GM12878 (cell line): ENCODE results near the gene SUGP1. TPM values are rescaled to one million over a fixed set of nuclear protein-coding genes. Genes with fewer than 3 reads are reported as not detected.

ENCODE experiments used
- ATAC-seq: fragments of 200-7000 bp; cut with Tn5 transposase; 3 replicates; pipeline ENCODE4 v1.9.1; 2020; ENCODE audit warnings: mild to moderate bottlenecking, moderate library complexity
- BruUV-seq: library from RNA; stranded (reverse); fragments of 400-500 nt; replicated peaks from 2 replicates; lab custom pipeline; 2021; lab: Mats Ljungman, UMichigan
- CTCF ChIA-PET: fragments of 300-600 bp; sonication (Branson Sonifier 250); formaldehyde crosslinking; extraction: SDS; loops from one replicate; lab custom pipeline; 2021; ENCODE audit warnings: inconsistent platforms; lab: Yijun Ruan, JAX
- POLR2A ChIA-PET: fragments of 350-600 bp; formaldehyde crosslinking; extraction: SDS; loops from one replicate; lab custom pipeline; 2021; ENCODE audit warnings: inconsistent platforms; lab: Charles Lee
- RAD21 ChIA-PET: fragments of 300-600 bp; sonication (Branson Sonifier 250); formaldehyde crosslinking; loops from one replicate; lab custom pipeline; 2023; ENCODE audit warnings: antibody characterized with exemption; ENCODE audit not compliant: unreplicated experiment; lab: Charles Lee
- SMC1A ChIA-PET: fragments of 300-600 bp; sonication (Branson Sonifier 250); formaldehyde crosslinking; loops from one replicate; lab custom pipeline; 2023; ENCODE audit not compliant: unreplicated experiment, uncharacterized antibody; lab: Charles Lee
- DNase-seq: peaks from one replicate; pipeline ENCODE4 v3.0.0-alpha.2; 2011; ENCODE audit warnings: low read depth, low spot score
- FAIRE-seq: peaks from 3 replicates; lab custom pipeline; 2011; peaks lifted over from hg19 to GRCh38; lab: Jason Lieb, UNC
- H2AFZ ChIP-seq: 2 replicates; pipeline ENCODE4 v1.6.0; 2011; ENCODE audit warnings: low read depth, low read length, control low read depth; ENCODE audit not compliant: control insufficient read depth
- H3K27ac ChIP-seq: 2 replicates; pipeline ENCODE4 v1.5.1; 2011; ENCODE audit warnings: control low read depth; ENCODE audit not compliant: control insufficient read depth, insufficient read depth
- H3K27me3 ChIP-seq, 2 experiments: replicated peaks in 1 of 2; 2 replicates each; pipeline versions ENCODE4 v1.6.0 to v1.6.1; 2011; ENCODE audit warnings: low read length in 1 of 2; ENCODE audit not compliant: control insufficient read depth in 2 of 2, insufficient read depth in 2 of 2
- H3K36me3 ChIP-seq, 2 experiments: 2 replicates each; pipeline ENCODE4 v1.5.1; 2011; ENCODE audit warnings: low read length in 1 of 2; ENCODE audit not compliant: control insufficient read depth in 2 of 2, insufficient read depth in 2 of 2
- H3K4me1 ChIP-seq: 2 replicates; pipeline ENCODE4 v1.6.1; 2011; ENCODE audit warnings: mild to moderate bottlenecking, low read length, moderate library complexity, mixed read lengths; ENCODE audit not compliant: control insufficient read depth, insufficient read depth
- H3K4me2 ChIP-seq: 2 replicates; pipeline ENCODE4 v1.6.0; 2011; ENCODE audit warnings: control low read depth; ENCODE audit not compliant: control insufficient read depth, insufficient read depth
- H3K4me3 ChIP-seq: fragments of 200-600 bp; sonication (generic); 2 replicates; pipeline ENCODE4 v1.5.1; 2016
- H3K79me2 ChIP-seq: 2 replicates; pipeline ENCODE4 v1.6.0; 2011; ENCODE audit warnings: low read length; ENCODE audit not compliant: control insufficient read depth, insufficient read depth
- H3K9ac ChIP-seq: 2 replicates; pipeline ENCODE4 v1.8.0; 2011; ENCODE audit warnings: low read length, control low read depth, mixed read lengths; ENCODE audit not compliant: control insufficient read depth, insufficient read depth
- H3K9me3 ChIP-seq: replicated peaks from 3 replicates; pipeline ENCODE4 v1.5.1; 2011; ENCODE audit warnings: mild to moderate bottlenecking, low read length; ENCODE audit not compliant: control insufficient read depth, insufficient read depth
- H4K20me1 ChIP-seq: 2 replicates; pipeline ENCODE4 v1.6.0; 2011; ENCODE audit not compliant: control insufficient read depth, insufficient read depth
- CEBPB ChIP-seq, 2 experiments: fragments of 150-350 bp in 1 of 2; IDR thresholded peaks; 2 replicates each; pipeline ENCODE4 v1.6.1; 2012 to 2014; ENCODE audit warnings: low read depth in 2 of 2, low read length in 2 of 2, borderline replicate concordance in 1 of 2, inconsistent platforms in 1 of 2
- CEBPZ ChIP-seq: fragments of 150-350 bp; IDR thresholded peaks from 2 replicates; pipeline ENCODE4 v1.6.1; 2016; ENCODE audit warnings: low read depth, low read length
- HDGF ChIP-seq: fragments of 450-650 bp; IDR thresholded peaks from 2 replicates; pipeline ENCODE4 v1.6.1; 2016; ENCODE audit warnings: antibody characterized with exemption
- IKZF1 ChIP-seq: fragments of 450-650 bp; conservative IDR thresholded peaks from 2 replicates; pipeline ENCODE4 v1.6.1; 2017; ENCODE audit warnings: antibody characterized with exemption, mild to moderate bottlenecking
- IRF4 ChIP-seq: IDR thresholded peaks from 2 replicates; pipeline ENCODE4 v1.6.1; 2011; ENCODE audit warnings: low read depth, low read length
- PAX8 ChIP-seq: fragments of 450-650 bp; IDR thresholded peaks from 2 replicates; pipeline ENCODE4 v1.6.1; 2017; ENCODE audit warnings: mild to moderate bottlenecking, moderate library complexity
- RELB ChIP-seq: fragments of 450-650 bp; IDR thresholded peaks from 2 replicates; pipeline ENCODE4 v1.6.1; 2017; ENCODE audit warnings: low read depth, mild to moderate bottlenecking, moderate library complexity
- RFX5 ChIP-seq: IDR thresholded peaks from 2 replicates; pipeline ENCODE4 v1.6.1; 2011; ENCODE audit warnings: low read depth, low read length, improper control_type of control experiment
- SKIL ChIP-seq: fragments of 450-650 bp; IDR thresholded peaks from 2 replicates; pipeline ENCODE4 v1.6.1; 2017; ENCODE audit warnings: mild to moderate bottlenecking, low read depth, inconsistent platforms; ENCODE audit not compliant: poor library complexity, severe bottlenecking
- SREBF2 ChIP-seq: IDR thresholded peaks from 2 replicates; pipeline ENCODE4 v1.6.1; 2012; ENCODE audit warnings: mild to moderate bottlenecking, low read length
- ZNF384 ChIP-seq: IDR thresholded peaks from 2 replicates; pipeline ENCODE4 v1.6.1; 2012; ENCODE audit warnings: low read depth, mild to moderate bottlenecking, low read length, improper control_type of control experiment, borderline replicate concordance
- WGBS: methylation state at CpG from one replicate; pipeline ENCODE4 v1.1.6; 2016; ENCODE audit warnings: low lambda C conversion rate; ENCODE audit not compliant: insufficient replicate concordance, insufficient coverage; ENCODE audit errors: missing lambda C conversion rate; 5-methylcytosine and 5-hydroxymethylcytosine counted together
- in situ Hi-C: fragments of 300-500 bp; cut with MboI; formaldehyde crosslinking; loops from 9 replicates; pipeline ENCODE4 v1.14.3; 2018; ENCODE audit warnings: mixed read lengths
- intact Hi-C: fragments of 100-400 bp; cut with micrococcal nuclease; formaldehyde crosslinking; loops from one replicate; pipeline ENCODE4 v1.14.2; 2022; ENCODE audit not compliant: unreplicated experiment
- polyA plus RNA-seq, 11 experiments: library from polyadenylated mRNA; depleted of rRNA in 4 of 11; unstranded in 6 of 11; stranded (reverse) in 5 of 11; fragments of >200 nt; fragmentation: Nextera tagmentation in 4 of 11; fragmentation: Illumina TruSeq in 1 of 11; extraction: Ambion mirVana in 4 of 11; extraction: Trizol in 1 of 11; gene quantifications; 1 replicate in 1 of 11; 2 replicates in 10 of 11; pipeline versions ENCODE4 v1.2.1 to v1.2.3, GENCODE V29; 2011 to 2016; ENCODE audit warnings: inconsistent platforms in 2 of 11, missing spikeins in 2 of 11, low read depth in 1 of 11
- total RNA-seq, 4 experiments: library from RNA; depleted of rRNA in 3 of 4; stranded (reverse); fragments of >200 nt in 3 of 4; fragmentation: Illumina TruSeq in 1 of 4; extraction: Trizol in 1 of 4; gene quantifications; 2 replicates each; pipeline versions ENCODE4 v1.2.1 to v1.2.3, GENCODE V29; 2013 to 2021
- TF ChIP-seq, protein P1 (sequence below): fragments of 450-650 bp; IDR thresholded peaks from 2 replicates; pipeline ENCODE4 v1.6.1; 2014; ENCODE audit warnings: mild to moderate bottlenecking

The SUGP1 gene
- total and polyA plus RNA-seq, 10 of the 15 experiments (the other 5 are each of a cell fraction or from before 2014, with no cell fraction given): 1.6 to 70.2 (median 38.4) TPM

DNA sequence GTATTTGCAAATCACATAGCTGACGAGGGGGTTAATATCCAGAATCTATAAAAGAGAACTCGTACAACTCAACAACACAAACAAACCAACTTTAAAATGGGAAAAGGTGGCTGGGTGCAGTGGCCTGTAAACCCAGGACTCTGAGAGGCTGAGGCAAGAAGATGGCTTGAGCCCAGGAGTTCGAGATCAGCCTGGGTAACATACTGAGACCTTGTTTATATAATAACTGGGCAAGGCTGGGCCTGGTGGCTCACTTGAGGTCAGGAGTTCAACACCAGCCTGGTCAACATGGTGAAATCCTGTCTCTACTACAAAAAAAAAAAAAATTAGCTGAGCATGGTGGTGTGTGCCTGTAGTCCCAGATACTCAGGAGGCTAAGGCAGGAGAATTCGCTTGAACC is 25.4 kb downstream of the SUGP1 start (continued):
- no peak for TF ChIP-seq SKIL

GRCh38 chr19:19292607-19293006 is 27.7 kb downstream of the SUGP1 start:
- Histone ChIP-seq H4K20me1 (no peaks in the 10 kb centered on the region), H3K4me1 (no peaks in the 10 kb centered on the region), H3K79me2 (no peaks in the 10 kb centered on the region), H3K9ac (no peak overlapping the region), H3K4me2 (no peak overlapping the region), H3K9me3 (no peaks in the 10 kb centered on the region), H3K36me3 (peaks cover 0 to 12% of the 10 kb centered on the region in 2 experiments; a peak in 3 of 4 replicates), H3K27me3 (no peaks in the 10 kb centered on the region), H2AFZ (no peak overlapping the region), H3K27ac (no peak overlapping the region), H3K4me3 (no peak overlapping the region)
- ATAC-seq (no peak), DNase-seq (no peak), FAIRE-seq (no peak)
- ChIA-PET CTCF (no interaction called here), POLR2A (interaction anchor here (0.7 kb wide), 1 partner anchor 58 kb away, joined by 3 read pairs; no protein-coding TSS in a partner anchor), RAD21 (no interaction called here), SMC1A (no interaction called here)
- intact Hi-C loops: no loop called here
- no TSS peak for BruUV-seq
- 95% methylated on average over 5 of the region's 5 CpGs for WGBS
- in situ Hi-C loops: no loop called here
- TF ChIP-seq ZNF384: no peak
- no peak for TF ChIP-seq IKZF1
- no peak for TF ChIP-seq SKIL
- TF ChIP-seq IRF4: no peak
- no peak for TF ChIP-seq HDGF
- no peak for TF ChIP-seq PAX8
- no peak for TF ChIP-seq RELB
- TF ChIP-seq CEBPZ: no peak
- TF ChIP-seq CEBPB (IDR thresholded peaks at IDR 0.05; ENCODE audit: borderline replicate concordance in 1 of 2, low read depth in 2 of 2, low read length in 2 of 2): no peak
- TF ChIP-seq RFX5: no peak
- no peak for TF ChIP-seq SREBF2
- TF ChIP-seq, protein P1, sequence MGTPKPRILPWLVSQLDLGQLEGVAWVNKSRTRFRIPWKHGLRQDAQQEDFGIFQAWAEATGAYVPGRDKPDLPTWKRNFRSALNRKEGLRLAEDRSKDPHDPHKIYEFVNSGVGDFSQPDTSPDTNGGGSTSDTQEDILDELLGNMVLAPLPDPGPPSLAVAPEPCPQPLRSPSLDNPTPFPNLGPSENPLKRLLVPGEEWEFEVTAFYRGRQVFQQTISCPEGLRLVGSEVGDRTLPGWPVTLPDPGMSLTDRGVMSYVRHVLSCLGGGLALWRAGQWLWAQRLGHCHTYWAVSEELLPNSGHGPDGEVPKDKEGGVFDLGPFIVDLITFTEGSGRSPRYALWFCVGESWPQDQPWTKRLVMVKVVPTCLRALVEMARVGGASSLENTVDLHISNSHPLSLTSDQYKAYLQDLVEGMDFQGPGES: no peak
